Suppressor macrophage treated with lipopolysaccharide for 4 hours (primary cell): ENCODE measurements around the gene TTC9C.
"Not testable (repeated sequence)": the region's sequence is repeated elsewhere in the genome, so short reads cannot be mapped to it uniquely, and the experiment has no call there.

Experiments used
- DNase-seq: peaks from one replicate; pipeline ENCODE4 v3.0.0-alpha.2; 2020

Gene TTC9C

DNA sequence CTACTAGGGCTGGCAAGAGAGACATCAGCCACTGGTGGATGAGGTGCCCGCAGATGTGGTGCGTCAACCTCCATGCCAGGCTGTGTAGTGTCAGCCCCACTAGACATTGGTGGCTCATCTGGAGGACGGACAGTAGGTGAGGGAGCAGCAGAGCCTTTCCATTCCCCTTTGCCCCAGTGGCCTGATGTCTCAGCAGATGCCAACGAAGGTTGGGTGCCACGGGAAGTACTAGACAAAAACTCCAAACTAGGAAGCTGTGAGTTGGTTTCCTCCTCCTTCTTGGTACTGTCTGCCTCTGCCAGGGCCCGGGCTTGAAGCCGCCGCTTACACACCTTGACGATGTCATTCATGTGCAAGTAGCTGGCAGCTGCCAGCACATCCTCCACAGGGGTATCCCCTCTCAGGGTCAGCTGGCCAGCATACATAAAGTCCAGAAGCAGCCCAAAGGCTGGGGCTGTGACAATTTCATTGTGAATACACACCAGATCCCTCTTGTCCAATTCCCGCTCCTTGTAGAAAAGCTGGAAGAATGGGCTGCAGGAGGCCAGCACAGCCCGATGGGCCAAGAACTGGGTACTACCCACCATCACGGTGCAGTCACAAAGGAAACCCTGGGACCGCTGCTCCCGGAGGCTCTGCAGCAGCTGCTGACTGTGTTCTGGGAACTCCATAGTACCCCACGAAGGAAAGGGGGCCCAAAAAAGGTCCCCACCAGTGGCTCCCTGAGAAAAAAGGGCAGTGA lies 24.9 kb downstream of the TTC9C start:
- DNase-seq = no peak

DNA sequence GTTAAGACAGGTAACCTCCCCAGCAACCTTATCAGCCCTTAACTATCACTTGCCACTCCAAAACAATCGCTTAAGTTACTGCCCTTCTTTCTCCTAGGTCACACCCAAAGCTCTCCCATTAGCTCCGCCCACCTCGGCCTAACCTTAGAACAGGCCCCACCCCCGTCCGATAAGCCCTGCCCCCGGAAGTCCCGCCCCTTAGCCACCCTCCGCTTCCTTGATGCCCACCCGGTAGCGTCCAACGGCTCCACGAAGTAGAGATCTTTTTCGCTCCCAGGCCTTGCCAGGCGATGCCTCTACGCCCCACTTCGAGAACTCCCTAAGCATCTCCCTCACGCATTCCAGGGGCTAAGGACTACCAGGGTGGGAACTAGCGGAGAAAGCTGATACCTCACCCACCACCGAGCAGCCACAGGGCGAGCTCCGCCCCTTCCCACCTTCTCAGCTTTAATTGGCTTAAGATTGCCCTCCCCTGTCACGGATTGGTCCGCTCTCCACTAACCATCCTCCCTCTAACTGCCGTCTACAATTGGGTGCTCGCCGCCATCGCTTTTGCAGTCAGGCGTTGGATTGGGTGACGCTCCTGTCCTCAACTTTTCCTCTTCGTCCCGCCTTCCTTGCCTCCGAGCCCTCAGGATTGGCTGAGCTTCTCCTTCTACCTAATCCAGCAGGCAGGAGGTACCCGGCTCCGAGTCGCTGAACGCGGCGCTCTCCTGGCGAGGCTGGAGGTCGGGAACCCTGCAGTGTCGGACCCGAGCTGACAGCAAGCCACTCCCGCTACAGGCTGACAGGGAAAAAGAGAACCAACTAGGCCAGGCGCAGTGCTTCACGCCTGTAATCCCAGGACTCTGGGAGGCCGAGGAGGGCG lies 25.7 kb downstream of the TTC9C start, which contains the start of gene ZBTB3:
Gene ZBTB3 (minus strand): TSS at position 425 of the 868 bp plus-strand sequence. CDS start 496 bp downstream, outside the sequence.
- peak; percentile 98 for DNase-seq

DNA sequence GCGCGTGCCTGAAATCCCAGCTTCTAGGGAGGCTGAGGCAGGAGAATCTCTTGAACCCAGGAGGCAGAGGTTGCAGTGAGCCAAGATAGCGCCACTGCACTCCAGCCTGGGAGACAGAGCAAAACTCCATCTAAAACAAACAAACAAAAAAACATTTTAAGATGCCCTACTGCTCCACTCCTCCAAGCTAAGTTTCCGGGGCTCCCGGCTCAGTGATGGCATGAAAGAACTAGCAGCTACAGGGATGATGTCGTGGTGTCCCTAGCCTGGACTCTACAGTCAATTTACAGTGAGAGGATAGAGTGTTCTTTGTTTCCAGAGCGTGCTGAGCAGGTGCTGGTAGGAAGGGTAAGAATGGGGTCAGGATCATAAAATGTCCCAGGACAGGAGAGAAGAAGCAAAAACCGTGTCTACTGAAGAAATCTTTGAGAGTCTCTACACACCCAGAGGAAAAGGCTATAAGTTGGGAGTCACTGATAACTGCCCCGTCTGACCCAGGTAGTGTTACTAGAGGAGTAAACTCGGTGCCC lies 26.9 kb downstream of the TTC9C start:
- no peak for DNase-seq

DNA sequence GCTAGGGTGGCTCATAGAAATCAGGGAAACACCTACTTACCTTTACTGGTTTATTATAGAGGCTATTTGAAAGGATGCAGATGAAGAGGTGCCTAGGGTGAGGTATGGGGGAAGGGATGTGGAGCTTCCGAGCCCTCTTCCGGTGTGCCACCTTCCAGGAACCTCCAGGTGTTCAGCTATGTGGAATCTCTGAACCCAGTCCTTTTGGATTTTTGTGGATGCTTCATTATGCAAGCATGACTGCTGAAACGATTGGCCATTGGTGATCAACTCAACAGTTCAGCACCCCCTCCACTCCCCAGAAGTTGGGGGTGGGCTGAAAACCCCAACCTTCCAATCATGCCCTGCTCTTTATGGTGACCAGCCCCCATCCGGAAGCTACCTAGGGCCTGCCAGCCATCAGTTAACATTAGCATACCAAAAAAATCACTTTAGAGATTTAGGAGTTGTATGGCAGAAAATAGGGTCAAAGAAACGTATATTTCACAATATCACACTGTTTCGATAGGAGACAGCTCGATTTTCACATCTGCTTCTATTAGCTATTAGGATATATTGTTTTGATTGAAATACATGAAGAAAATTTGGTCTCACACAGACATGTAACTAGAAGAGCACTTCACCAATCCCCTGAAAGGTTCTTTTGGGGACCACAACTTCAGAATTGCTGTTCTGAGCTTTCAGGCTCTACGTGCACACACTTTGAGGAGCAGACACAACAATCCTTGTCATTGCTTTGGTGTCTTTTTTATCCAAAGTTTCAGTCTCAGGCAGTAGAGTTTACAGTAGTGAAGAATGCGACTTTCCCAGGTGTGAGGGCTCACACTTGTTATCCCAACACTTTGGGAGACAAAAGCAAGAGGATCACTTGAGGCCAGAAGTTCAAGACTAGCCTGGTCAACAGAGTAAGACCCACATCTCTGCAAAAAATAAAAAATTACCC lies 29.8 kb downstream of the TTC9C start:
- no peak for DNase-seq

DNA sequence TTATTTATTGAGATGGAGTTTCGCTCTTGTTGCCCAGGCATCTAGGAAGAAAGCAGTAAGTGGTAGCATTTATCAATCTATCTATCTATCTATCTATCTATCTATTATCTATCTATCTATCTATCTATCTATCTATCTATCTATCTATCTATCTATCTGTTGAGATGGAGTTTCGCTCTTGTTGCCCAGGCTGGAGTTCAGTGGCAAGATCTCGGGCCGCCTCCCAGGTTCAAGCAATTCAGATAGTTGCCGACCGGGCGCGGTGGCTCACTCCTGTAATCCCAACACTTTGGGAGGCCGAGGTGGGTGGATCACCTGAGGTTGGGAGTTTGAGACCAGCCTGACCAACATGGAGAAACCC lies 32.6 kb downstream of the TTC9C start:
- not testable (repeated sequence) for DNase-seq

DNA sequence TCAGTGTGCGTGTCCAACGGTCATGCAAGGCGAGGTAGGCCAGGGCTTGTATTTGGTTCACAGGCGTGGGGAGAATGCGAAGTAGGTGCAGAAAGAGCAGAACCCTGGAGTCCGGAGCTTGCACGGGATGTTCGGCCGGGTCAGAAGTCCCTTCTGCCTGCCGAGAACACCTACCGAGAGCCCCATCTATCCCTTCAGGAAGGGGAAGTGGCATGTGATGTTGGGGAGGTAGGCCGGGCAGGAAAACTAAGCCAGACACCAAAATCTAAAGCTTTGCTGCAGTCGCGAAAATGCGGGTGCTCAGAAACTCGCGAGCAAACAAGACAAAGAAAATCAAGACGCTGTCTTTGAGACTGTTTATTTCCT lies 42.5 kb downstream of the TTC9C start:
- no peak for DNase-seq

DNA sequence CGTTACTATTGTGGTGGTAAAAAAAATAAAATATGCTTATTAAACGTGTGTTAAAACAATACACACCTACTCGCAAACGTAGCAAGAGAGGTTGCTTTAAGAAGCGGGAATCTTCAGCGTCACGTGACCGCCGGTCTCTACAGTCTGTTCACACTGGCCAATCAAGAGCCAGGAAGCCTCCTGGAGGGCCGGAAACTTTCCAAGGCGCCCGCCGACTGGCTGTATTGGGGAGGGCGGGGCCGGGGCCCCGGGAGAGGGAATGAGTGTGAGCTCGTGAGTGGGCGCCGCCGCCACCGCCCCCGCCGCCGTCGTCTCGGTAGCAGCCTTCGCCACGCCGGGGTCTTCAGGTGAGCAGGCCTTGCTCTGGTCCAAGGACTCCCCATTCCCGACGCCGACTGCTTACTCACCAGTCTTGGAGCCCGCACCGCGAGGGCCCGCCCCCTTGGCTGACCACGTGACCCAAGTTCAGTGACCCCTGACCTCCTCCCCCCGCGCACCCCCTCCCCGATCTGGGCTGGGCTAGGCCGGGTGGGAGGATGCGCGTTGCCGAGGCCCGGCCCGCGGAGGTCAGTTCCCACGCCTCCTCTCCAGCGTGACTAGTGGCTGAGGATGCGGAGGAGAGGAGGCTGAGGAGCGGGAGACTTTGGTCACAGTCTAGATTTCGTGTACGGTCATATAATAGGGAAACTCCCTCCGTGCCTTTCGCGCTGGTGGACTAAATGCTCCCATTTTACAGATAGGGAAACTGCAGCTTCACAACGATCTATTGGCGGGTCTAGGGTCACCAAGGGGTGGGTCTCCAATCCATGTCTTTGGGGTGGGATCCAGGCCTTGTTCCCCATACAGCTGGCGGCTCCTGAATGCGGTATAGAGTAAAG lies 43.1 kb downstream of the TTC9C start, which contains the start of gene TAF6L:
Gene TAF6L (plus strand): TSS at position 253 of the 878 bp plus-strand sequence. CDS start 4,388 bp downstream, outside the sequence.
- DNase-seq = peak; percentile 98

DNA sequence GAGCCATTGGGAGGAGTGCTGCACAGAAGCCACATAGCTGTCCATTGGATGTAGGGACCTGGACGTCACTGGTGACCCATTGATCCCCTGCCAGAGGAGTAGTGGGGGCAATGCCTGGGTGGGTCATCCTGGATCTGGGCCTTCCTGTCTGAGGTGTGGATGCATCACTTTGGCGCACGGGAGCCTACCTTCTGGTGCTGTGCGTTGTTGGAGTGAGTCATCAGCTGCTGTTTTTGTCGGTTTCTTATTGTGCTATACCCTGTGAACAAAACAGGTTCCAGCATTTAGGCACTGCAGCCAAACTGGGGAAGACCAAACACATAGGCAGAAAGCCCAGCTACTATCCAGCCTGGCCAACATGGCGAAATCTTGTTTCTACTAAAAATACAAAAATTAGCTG lies 46.1 kb downstream of the TTC9C start:
- DNase-seq = no peak

DNA sequence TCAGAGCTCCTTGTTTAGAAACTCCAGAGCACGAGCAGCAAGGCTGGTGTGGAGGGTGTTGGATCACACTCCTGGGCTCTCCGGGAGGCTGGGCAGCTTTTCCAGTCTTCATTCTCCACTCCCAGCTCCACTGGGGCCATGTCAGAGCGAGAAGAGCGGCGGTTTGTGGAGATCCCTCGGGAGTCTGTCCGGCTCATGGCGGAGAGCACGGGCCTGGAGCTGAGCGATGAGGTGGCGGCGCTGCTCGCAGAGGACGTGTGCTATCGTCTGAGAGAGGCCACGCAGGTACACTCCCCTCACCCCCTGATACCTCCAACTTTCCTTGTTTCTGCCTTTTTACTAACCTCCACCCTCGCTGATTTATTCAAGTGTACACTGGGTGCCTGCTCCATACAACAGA lies 47.4 kb downstream of the TTC9C start:
- DNase-seq = no peak

DNA sequence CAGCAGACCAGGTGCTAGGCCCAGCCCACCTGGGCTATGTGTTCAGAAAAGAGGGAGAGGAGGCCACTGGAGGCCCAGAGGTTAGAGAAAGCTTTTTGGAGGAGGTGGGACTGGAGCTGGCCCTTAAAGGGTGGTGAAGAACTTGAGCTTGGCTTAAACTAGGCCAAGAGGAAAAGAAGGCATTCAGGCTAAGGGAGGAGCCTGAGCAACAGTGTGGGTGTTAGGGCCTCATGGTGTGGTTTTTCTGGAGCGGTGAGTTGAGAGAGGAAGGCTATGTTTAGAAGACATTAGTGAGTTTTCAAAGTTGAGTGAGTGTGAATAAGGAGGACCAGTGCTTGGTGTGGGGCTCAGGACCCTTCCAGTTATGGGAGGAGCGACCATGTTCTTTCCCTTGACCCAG lies 49.1 kb downstream of the TTC9C start:
- no peak for DNase-seq

DNA sequence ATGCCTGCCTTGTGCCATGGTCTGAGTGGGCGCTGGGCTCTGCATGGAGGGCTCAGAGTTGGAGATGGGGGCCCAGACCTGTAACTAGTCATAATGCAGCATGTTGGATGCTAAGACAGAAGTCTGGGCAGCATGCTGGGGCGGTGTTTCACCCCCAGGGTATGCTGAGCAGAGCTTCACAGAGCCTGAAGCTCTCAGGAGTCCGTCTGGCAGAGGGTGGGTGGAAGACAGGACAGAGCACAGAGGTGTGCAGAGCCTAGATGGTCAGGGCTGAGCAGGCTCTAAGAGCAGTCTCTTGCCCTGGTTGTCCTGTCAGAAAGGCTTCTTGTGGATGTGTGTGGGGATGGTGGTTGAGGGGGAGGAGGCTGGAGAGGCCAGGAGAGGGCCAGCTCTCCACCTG lies 50.2 kb downstream of the TTC9C start:
- no peak for DNase-seq

DNA sequence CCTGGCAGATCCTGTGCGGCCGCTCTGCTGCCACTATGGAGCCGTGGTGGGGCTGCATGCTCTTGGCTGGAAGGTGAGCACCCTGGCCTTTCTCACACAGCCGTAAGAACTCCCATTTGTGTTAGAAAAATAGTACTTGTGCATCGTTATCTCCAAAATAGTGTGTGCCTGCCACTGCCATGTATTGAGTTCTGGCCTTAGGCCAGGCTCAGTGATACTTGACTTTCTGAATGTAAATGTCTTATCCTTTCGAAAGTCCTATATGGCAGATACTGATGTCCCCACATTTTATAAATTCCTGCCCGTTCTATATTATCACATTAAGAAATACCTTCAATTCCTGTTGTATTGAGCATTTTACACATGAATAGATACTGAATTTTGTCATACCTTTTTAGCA lies 54.5 kb downstream of the TTC9C start:
- no peak for DNase-seq

DNA sequence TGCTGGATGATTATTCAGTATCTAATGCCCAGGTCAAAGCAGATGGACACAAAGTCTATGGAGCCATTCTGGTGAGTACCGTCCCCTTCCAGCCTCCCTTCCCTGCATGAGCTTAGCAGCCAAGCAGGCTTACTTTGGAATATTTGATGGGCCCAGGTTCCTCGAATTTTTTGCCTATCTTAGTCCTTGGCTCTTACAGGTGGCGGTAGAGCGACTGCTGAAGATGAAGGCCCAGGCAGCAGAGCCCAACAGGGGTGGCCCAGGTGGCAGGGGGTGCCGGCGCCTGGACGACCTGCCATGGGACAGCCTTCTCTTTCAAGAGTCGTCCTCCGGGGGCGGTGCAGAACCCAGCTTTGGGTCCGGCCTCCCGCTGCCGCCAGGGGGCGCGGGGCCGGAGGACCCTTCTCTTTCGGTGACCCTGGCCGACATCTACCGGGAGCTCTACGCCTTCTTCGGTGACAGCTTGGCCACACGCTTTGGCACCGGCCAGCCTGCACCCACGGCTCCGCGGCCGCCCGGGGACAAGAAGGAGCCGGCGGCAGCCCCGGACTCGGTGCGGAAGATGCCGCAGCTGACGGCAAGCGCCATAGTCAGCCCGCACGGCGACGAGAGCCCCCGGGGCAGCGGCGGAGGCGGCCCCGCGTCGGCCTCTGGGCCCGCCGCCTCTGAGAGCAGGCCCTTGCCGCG lies 58.2 kb downstream of the TTC9C start:
- peak; percentile 96 for DNase-seq

DNA sequence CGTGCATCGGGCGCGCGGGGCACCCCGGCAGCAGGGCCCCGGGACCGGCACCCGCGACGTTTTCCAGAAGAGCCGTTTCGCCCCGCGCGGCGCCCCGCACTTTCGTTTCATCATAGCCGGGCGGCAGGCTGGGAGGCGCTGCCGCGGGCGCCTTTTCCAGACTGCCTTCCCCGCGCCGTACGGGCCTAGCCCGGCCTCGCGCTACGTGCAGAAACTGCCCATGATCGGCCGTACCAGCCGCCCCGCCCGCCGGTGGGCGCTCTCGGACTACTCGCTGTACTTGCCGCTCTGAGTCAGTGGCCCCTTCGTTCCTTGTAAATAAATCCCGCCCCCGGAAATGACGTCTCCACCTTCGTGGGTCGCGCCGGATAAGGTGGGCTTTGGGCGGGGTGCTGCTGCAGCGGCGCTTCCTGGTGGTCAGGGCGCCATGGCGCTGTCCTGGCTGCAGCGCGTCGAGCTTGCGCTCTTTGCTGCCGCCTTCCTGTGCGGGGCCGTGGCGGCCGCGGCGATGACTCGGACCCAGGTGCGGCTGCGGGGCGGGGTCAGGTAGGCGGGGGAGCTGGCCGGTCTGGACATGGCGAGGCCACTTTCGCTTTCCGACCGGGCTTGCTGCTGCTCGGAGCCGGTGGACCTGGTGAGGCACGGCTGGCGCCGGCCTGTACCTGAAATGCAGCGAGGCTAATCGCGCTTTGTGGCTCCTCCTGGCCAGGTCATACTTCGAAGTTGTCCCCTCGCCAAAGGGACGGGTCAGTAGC lies 58.9 kb downstream of the TTC9C start, which contains the start of gene TMEM179B:
Gene TMEM179B (plus strand): TSS at position 398 of the 755 bp plus-strand sequence. CDS start 30 bp downstream, at position 428.
- peak; percentile 100 for DNase-seq
